ENCODE data around the gene KCNJ5. TPM values are rescaled to one million over a fixed set of nuclear protein-coding genes. Genes with fewer than 3 reads are reported as not detected.
"Not testable (repeated sequence)": the region's sequence is repeated elsewhere in the genome, so short reads cannot be mapped to it uniquely, and the experiment has no call there.

The KCNJ5 gene
- total RNA-seq, 4 donors from 2014 or later = 0.26 to 0.36 TPM; not detected in 2

DNA sequence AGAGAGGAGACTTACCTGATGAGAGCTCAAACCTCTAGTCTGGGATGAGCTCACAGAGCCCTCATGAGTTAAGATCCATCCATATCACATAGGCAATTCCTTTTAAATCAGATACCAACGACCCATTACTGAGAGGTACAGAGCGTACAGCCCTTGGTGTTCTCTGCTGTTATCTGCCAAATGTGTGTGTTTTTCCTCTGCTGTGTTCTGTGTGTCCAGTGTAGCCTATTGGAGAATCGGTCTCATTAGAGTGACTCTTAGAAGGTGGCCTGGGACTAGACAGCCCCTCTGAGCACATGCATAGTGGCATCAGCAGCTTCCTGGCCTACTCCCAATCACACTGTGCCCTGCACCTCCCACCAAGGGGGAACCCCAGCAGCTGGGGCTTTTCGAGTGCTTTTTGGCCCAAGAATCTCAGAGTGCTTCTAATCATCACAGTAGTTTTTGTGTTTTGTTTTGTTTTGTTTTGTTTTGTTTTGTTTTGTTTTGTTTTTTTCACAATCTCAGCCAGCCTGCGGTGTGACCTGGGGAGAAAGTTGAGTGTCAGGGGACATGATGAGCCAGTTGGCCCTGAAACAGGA is 26.1 kb downstream of the KCNJ5 start:
- peaks cover 3% of the 10 kb centered on the region for H3K27me3 ChIP-seq
- 68% methylated on average over 4 of the region's 5 CpGs for WGBS
- no peaks in the 10 kb centered on the region for H3K9me3 ChIP-seq
- no peak overlapping the region for H3K27ac ChIP-seq
- DNase-seq (ENCODE audit: low spot score in 2 of 2) = no peak
- TF ChIP-seq POLR2A (IDR thresholded peaks at IDR 0.05) = no peak
- TF ChIP-seq POLR2AphosphoS5 (IDR thresholded peaks at IDR 0.05) = no peak
- H3K36me3 ChIP-seq = no peaks in the 10 kb centered on the region
- H3K4me3 ChIP-seq = no peak overlapping the region
- peaks cover 29% of the 10 kb centered on the region for H3K4me1 ChIP-seq

DNA sequence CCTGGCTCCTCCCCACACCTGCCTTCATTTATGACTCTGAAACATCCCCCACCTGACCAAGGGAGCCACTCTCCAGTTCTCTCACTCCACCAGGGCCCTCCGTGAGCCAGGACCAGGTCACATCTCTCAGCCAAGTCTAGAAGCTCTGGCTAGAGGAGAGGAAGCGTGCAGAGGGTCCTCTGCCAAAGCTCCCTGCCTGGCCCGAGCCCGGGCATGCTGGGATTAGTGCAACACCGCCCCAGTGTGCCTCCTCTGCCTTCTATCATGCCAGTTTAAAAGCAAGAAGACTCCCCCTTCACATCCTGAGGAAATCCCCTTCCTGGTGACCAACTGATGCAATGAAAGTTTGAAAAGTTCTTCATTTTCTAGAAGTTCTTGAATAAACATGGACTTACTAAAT is 28.1 kb downstream of the KCNJ5 start:
- Histone ChIP-seq H3K4me1 (peaks cover 22% of the 10 kb centered on the region), H3K36me3 (no peaks in the 10 kb centered on the region), H3K27ac (no peak overlapping the region), H3K4me3 (no peak overlapping the region), H3K27me3 (peaks cover 3% of the 10 kb centered on the region), H3K9me3 (no peaks in the 10 kb centered on the region)
- TF ChIP-seq EP300 (IDR thresholded peaks at IDR 0.05) (no peak), POLR2AphosphoS5 (IDR thresholded peaks at IDR 0.05) (no peak), POLR2A (IDR thresholded peaks at IDR 0.05) (no peak)
- TF ChIP-seq, protein P1, sequence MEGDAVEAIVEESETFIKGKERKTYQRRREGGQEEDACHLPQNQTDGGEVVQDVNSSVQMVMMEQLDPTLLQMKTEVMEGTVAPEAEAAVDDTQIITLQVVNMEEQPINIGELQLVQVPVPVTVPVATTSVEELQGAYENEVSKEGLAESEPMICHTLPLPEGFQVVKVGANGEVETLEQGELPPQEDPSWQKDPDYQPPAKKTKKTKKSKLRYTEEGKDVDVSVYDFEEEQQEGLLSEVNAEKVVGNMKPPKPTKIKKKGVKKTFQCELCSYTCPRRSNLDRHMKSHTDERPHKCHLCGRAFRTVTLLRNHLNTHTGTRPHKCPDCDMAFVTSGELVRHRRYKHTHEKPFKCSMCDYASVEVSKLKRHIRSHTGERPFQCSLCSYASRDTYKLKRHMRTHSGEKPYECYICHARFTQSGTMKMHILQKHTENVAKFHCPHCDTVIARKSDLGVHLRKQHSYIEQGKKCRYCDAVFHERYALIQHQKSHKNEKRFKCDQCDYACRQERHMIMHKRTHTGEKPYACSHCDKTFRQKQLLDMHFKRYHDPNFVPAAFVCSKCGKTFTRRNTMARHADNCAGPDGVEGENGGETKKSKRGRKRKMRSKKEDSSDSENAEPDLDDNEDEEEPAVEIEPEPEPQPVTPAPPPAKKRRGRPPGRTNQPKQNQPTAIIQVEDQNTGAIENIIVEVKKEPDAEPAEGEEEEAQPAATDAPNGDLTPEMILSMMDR (IDR thresholded peaks at IDR 0.05) = no peak
- WGBS = 20% methylated on average over 1 of the region's 5 CpGs
- DNase-seq (ENCODE audit: low spot score in 2 of 2) = no peak

DNA sequence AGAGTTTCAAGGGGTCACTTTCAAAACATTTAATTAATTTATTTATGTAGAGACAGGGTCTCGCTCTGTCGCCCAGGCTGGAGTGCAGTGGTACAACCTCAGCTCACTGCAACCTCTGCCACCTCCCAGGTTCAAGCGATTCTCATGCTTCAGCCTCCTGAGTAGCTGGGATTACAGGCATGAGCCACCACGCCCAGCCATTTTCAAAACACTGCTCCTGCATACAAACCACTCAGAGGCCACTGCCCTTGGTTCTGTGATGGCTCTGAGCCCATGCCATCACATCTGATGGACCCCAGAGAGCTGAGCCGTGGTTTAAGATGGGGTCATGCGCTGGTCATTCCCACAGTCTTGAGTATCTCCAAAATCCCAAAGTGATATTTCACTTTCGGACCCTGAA is 28.5 kb downstream of the KCNJ5 start:
- not testable (repeated sequence) for H3K4me3 ChIP-seq; H3K27ac ChIP-seq; H3K9me3 ChIP-seq; H3K27me3 ChIP-seq; H3K36me3 ChIP-seq; DNase-seq (ENCODE audit: low spot score in 2 of 2)
- H3K4me1 ChIP-seq = peaks cover 18% of the 10 kb centered on the region
- WGBS = 62% methylated on average over 7 of the region's 7 CpGs

DNA sequence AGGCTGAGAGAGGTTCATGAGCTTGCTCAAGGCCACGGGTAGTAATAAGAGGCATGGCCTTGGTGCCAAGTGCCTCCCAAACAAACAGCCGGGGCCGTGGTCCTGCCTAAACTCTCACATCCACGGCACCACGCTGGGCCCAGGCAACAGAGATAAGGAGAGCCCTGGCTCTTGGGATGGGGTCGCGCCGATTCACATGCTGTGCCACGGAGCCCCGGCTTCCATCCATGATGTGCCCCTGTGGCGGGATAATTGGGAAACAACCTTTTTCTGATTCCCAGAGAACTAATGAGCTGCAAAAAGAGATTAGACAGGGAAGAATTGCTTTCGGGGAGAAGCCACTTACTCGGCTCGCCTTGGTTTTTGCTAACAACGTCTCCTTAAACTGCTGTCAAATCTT is 29.5 kb downstream of the KCNJ5 start:
- TF ChIP-seq EP300 (IDR thresholded peaks at IDR 0.05) (no peak), POLR2A (IDR thresholded peaks at IDR 0.05) (no peak), POLR2AphosphoS5 (IDR thresholded peaks at IDR 0.05) (no peak)
- TF ChIP-seq, protein P1 (IDR thresholded peaks at IDR 0.05) = no peak
- H3K4me1 ChIP-seq = peaks cover 12% of the 10 kb centered on the region
- no peaks in the 10 kb centered on the region for H3K9me3 ChIP-seq
- H3K4me3 ChIP-seq = no peak overlapping the region
- 92% methylated on average over 15 of the region's 15 CpGs for WGBS
- H3K27ac ChIP-seq = no peak overlapping the region
- H3K36me3 ChIP-seq = no peaks in the 10 kb centered on the region
- H3K27me3 ChIP-seq = peaks cover 3% of the 10 kb centered on the region
- DNase-seq (ENCODE audit: low spot score in 2 of 2) = no peak

DNA sequence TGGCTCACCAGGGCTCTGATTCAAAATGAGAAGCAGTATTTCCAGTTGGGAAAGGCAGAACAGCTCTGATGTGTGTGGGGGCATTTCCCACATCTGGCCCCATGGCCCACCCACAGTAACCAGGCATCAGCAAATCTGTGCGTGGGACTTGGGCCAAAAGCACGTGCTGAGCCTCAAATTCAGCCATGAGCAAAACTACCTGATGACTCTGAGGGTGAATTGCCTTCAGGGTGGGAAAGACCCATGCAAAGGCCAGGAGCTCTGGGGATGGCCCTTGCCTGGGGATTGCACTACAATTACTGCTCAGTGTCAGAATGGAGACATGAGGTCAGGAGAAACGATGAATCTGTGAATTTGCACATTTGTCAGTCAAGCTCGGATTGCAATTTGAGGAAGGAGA is 30.6 kb downstream of the KCNJ5 start:
- Histone ChIP-seq H3K4me1 (peaks cover 12% of the 10 kb centered on the region), H3K27me3 (peaks cover 3% of the 10 kb centered on the region), H3K4me3 (no peak overlapping the region), H3K36me3 (no peaks in the 10 kb centered on the region), H3K9me3 (no peaks in the 10 kb centered on the region), H3K27ac (no peak overlapping the region)
- 72% methylated on average over 4 of the region's 4 CpGs for WGBS
- TF ChIP-seq EP300 (IDR thresholded peaks at IDR 0.05) (no peak), POLR2A (IDR thresholded peaks at IDR 0.05) (no peak), POLR2AphosphoS5 (IDR thresholded peaks at IDR 0.05) (no peak)
- TF ChIP-seq, protein P1 (IDR thresholded peaks at IDR 0.05) = no peak
- no peak for DNase-seq (ENCODE audit: low spot score in 2 of 2)

DNA sequence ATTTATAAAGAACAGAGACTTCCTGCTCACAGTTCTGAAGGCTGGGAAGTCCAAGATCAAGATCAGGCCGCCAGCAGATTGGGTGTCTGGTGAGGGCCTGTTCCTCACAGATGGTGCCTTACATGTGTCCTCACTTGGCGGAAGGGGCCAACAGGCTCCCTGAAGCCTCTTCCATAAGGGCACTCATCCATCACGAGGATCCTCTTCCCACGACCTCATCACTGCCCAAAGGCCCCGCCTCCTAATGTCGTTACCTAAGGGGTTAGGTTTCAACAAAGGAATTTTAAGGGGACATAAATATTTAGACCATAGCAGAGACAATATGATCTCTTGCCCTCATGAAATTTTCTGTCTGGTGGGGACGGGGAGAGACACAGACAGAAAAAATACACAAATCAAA is 32.9 kb downstream of the KCNJ5 start:
- peaks cover 3% of the 10 kb centered on the region for H3K27me3 ChIP-seq
- H3K4me1 ChIP-seq = no peaks in the 10 kb centered on the region
- DNase-seq (ENCODE audit: low spot score in 2 of 2) = no peak
- no peak overlapping the region for H3K4me3 ChIP-seq
- TF ChIP-seq, protein P1 (IDR thresholded peaks at IDR 0.05) = no peak
- TF ChIP-seq EP300 (IDR thresholded peaks at IDR 0.05) (no peak), POLR2AphosphoS5 (IDR thresholded peaks at IDR 0.05) (no peak), POLR2A (IDR thresholded peaks at IDR 0.05) (no peak)
- H3K9me3 ChIP-seq = no peaks in the 10 kb centered on the region
- no peaks in the 10 kb centered on the region for H3K36me3 ChIP-seq
- WGBS = 86% methylated on average over 7 of the region's 7 CpGs
- H3K27ac ChIP-seq = no peak overlapping the region
